GM23248 (cell line): Measurements from ENCODE around the gene MC1R.

Source experiments
- EZH2 ChIP-seq: fragments of 200-600 bp; sonication (generic); IDR thresholded peaks from 2 replicates; pipeline ENCODE4 v1.6.1; 2018; ENCODE audit warnings: antibody characterized with exemption, mild to moderate bottlenecking; ENCODE audit not compliant: insufficient read depth, poor library complexity, severe bottlenecking
- EZH2phosphoT487 ChIP-seq: fragments of 200-600 bp; sonication (generic); IDR thresholded peaks from 2 replicates; pipeline ENCODE4 v1.6.1; 2018; ENCODE audit warnings: antibody characterized with exemption, moderate library complexity, mild to moderate bottlenecking, low read depth; ENCODE audit not compliant: insufficient read depth

- TF ChIP-seq EZH2 (no peak), EZH2phosphoT487 (no peak)
Observed at GRCh38 chr16:89961920-89962319, 43.3 kb downstream of the MC1R start.
